Measurements from ENCODE around the gene E2F3. TPM values are rescaled to one million over a fixed set of nuclear protein-coding genes. Genes with fewer than 3 reads are reported as not detected.

Gene E2F3
- total and polyA plus RNA-seq, 2 donors (not counting 3 experiments of a cell fraction or from before 2014, with no cell fraction given): 8.6 to 22.0 TPM

DNA sequence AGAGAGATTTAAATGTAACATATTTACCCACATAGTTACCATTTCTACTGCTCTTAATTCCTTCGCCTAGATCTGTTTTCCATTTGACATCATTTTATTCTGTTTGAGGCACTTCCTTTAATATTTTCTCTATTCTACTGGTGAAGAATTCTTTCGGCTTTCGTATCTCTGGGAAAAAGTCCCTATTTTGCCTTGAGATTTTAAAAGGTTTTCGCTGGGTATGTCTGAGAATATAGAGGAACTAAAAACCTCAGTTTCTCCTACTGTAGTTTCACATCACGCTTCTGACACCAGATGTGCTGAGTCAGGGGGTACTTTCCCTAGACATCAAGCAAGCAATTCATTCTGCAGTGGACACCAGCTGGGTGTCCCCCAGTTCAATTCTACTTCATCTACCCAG is 61.7 kb downstream of the E2F3 start:
- Histone ChIP-seq H3K9ac (replicated peaks; ENCODE audit: extremely low read depth, insufficient read depth, low read length) (no peak overlapping the region), H3K4me3 (replicated peaks in 1 of 3; ENCODE audit: insufficient read depth in 1 of 3, low read depth in 1 of 3, low read length in 3 of 3) (no peak overlapping the region), H3K9me1 (replicated peaks; ENCODE audit: control insufficient read depth, extremely low read depth, insufficient read depth, low read length) (no peaks in the 10 kb centered on the region), H3K27ac (ENCODE audit: insufficient read depth, low read depth, low read length) (no peak overlapping the region), H3K79me2 (ENCODE audit: control insufficient read depth, insufficient read depth, low read length) (peaks cover 49% of the 10 kb centered on the region), H3K4me1 (ENCODE audit: control insufficient read depth, extremely low read depth, insufficient read depth, low read length) (no peaks in the 10 kb centered on the region), H3K27me3 (ENCODE audit: control insufficient read depth in 2 of 2, insufficient read depth in 2 of 2, low read length in 2 of 2) (no peaks in the 10 kb centered on the region), H3K9me3 (replicated peaks; ENCODE audit: control insufficient read depth, insufficient read depth, low read length) (no peaks in the 10 kb centered on the region), H3K4me2 (ENCODE audit: insufficient read depth, low read length) (no peak overlapping the region), H4K20me1 (replicated peaks; ENCODE audit: control insufficient read depth, extremely low read depth, insufficient read depth, low read length) (peaks cover 2% of the 10 kb centered on the region), H3K36me3 (ENCODE audit: control insufficient read depth in 2 of 2, extremely low read depth in 1 of 2, insufficient read depth in 2 of 2, low read length in 2 of 2) (peaks cover 0 to 2% of the 10 kb centered on the region in 2 experiments), H2AFZ (ENCODE audit: low read depth, low read length) (no peak overlapping the region)
- intact Hi-C loops (cut with micrococcal nuclease) (no loop called here), dilution Hi-C loops (cut with MboI; ENCODE audit: extremely low pct_ligation_motif_present, low sequenced_read_pairs) (no loop called here)
- FAIRE-seq (no peak), DNase-seq (ENCODE audit: low read depth, low spot score) (no peak)
- TF ChIP-seq MYC (IDR thresholded peaks at IDR 0.05; ENCODE audit: low read depth, low read length) (no peak), CTCF (IDR thresholded peaks at IDR 0.05; ENCODE audit: extremely low read depth in 1 of 2, insufficient read depth in 1 of 2, low read depth in 1 of 2, low read length in 2 of 2) (no peak), JUN (IDR thresholded peaks at IDR 0.05; ENCODE audit: borderline replicate concordance, insufficient read depth, insufficient read length, low read depth) (no peak), FOS (IDR thresholded peaks at IDR 0.05; ENCODE audit: borderline replicate concordance, insufficient read depth, low read length) (no peak), POLR2A (IDR thresholded peaks at IDR 0.05; ENCODE audit: low read depth, low read length) (no peak), GATA2 (IDR thresholded peaks at IDR 0.05; ENCODE audit: insufficient read depth, insufficient read length, low read depth, low read length) (no peak), EZH2 (IDR thresholded peaks at IDR 0.05; ENCODE audit: borderline replicate concordance, low read depth, low read length, severe bottlenecking) (no peak), POLR2AphosphoS5 (IDR thresholded peaks at IDR 0.05; ENCODE audit: insufficient read depth, low read depth, low read length) (no peak)
- TF ChIP-seq, protein P1, sequence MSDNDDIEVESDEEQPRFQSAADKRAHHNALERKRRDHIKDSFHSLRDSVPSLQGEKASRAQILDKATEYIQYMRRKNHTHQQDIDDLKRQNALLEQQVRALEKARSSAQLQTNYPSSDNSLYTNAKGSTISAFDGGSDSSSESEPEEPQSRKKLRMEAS (IDR thresholded peaks at IDR 0.05; ENCODE audit: insufficient read depth, insufficient read length): no peak
- BruUV-seq (replicated peaks): no TSS peak
- ChIA-PET CTCF (interaction anchor here (1.4 kb wide), 1 partner anchor 59 kb away, joined by 5 read pairs; no protein-coding TSS in a partner anchor), POLR2A (no interaction called here)
